Sigmoid colon (tissue), 3 donors: Measurements from ENCODE around the gene NKIRAS1.

Experiments used
- POLR2A ChIP-seq, 2 donors: fragments of 450-650 bp; IDR thresholded peaks; one replicate each; pipeline ENCODE4 v1.6.1; 2016; ENCODE audit warnings: antibody characterized with exemption in 2 of 2, mild to moderate bottlenecking in 2 of 2, moderate library complexity in 2 of 2
- TF ChIP-seq, protein P1 (sequence below), 4 experiments: fragments of 450-650 bp in 3 of 4; fragments of 200-600 bp in 1 of 4; IDR thresholded peaks; one replicate each; pipeline ENCODE4 v1.5.1; 2016 to 2019; ENCODE audit warnings: antibody characterized with exemption in 4 of 4, mild to moderate bottlenecking in 3 of 4, moderate library complexity in 2 of 4

DNA sequence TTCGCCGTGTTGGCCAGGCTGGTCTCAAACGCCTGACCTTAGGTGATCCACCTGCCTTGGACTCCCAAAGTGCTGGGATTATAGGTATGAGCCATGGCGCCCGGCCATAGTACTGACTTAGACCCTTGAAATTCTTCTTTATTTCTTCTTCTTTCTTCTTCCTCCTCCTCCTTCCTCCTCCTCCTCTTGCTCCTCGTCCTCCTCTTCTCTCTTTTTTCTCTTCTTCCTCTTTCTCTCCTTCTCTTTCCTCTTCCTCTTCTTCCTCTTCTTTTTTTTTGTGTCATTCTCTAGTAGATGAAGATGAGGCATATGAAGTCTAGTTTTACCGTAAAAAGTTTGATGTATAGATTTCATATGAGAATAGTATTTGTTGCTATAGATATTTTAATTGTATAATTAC, 9.5 kb upstream of the NKIRAS1 start:
- TF ChIP-seq POLR2A (IDR thresholded peaks at IDR 0.05) = no peak
- TF ChIP-seq, protein P1, sequence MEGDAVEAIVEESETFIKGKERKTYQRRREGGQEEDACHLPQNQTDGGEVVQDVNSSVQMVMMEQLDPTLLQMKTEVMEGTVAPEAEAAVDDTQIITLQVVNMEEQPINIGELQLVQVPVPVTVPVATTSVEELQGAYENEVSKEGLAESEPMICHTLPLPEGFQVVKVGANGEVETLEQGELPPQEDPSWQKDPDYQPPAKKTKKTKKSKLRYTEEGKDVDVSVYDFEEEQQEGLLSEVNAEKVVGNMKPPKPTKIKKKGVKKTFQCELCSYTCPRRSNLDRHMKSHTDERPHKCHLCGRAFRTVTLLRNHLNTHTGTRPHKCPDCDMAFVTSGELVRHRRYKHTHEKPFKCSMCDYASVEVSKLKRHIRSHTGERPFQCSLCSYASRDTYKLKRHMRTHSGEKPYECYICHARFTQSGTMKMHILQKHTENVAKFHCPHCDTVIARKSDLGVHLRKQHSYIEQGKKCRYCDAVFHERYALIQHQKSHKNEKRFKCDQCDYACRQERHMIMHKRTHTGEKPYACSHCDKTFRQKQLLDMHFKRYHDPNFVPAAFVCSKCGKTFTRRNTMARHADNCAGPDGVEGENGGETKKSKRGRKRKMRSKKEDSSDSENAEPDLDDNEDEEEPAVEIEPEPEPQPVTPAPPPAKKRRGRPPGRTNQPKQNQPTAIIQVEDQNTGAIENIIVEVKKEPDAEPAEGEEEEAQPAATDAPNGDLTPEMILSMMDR (IDR thresholded peaks at IDR 0.05) = no peak
